Coronary artery (tissue), 2 donors: ENCODE measurements around the gene DAPL1.

Experiments used
- DNase-seq: peaks from one replicate; pipeline ENCODE4 v3.0.0-alpha.2; 2017; ENCODE audit warnings: low spot score
- H3K27ac ChIP-seq, 2 donors: fragments of 200-600 bp; sonication (generic); one replicate each; pipeline ENCODE4 v1.5.1; 2016 to 2019
- H3K4me3 ChIP-seq: fragments of 200-600 bp; sonication (generic); 2 replicates; pipeline ENCODE4 v1.5.1; 2016; ENCODE audit warnings: mild to moderate bottlenecking, moderate library complexity
- TF ChIP-seq, protein P1 (sequence below): fragments of 200-600 bp; sonication (generic); IDR thresholded peaks from one replicate; pipeline ENCODE4 v1.5.1; 2019; ENCODE audit warnings: antibody characterized with exemption

DAPL1 gene

GRCh38 chr2:158776231-158776630 is 18.9 kb upstream of the DAPL1 start:
- TF ChIP-seq, protein P1, sequence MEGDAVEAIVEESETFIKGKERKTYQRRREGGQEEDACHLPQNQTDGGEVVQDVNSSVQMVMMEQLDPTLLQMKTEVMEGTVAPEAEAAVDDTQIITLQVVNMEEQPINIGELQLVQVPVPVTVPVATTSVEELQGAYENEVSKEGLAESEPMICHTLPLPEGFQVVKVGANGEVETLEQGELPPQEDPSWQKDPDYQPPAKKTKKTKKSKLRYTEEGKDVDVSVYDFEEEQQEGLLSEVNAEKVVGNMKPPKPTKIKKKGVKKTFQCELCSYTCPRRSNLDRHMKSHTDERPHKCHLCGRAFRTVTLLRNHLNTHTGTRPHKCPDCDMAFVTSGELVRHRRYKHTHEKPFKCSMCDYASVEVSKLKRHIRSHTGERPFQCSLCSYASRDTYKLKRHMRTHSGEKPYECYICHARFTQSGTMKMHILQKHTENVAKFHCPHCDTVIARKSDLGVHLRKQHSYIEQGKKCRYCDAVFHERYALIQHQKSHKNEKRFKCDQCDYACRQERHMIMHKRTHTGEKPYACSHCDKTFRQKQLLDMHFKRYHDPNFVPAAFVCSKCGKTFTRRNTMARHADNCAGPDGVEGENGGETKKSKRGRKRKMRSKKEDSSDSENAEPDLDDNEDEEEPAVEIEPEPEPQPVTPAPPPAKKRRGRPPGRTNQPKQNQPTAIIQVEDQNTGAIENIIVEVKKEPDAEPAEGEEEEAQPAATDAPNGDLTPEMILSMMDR: no peak
- DNase-seq: no peak
- no peak overlapping the region for H3K4me3 ChIP-seq
- H3K27ac ChIP-seq: no peak overlapping the region

- TF ChIP-seq, protein P1: no peak
- no peak for DNase-seq
- Histone ChIP-seq H3K27ac (no peak overlapping the region), H3K4me3 (no peak overlapping the region)
These were observed 18.0 kb upstream of the DAPL1 start for GRCh38 chr2:158777077-158777476.

GRCh38 chr2:158778243-158778642 is 16.9 kb upstream of the DAPL1 start:
- DNase-seq: no peak
- H3K27ac ChIP-seq: no peak overlapping the region
- TF ChIP-seq, protein P1: no peak
- no peak overlapping the region for H3K4me3 ChIP-seq

DNA sequence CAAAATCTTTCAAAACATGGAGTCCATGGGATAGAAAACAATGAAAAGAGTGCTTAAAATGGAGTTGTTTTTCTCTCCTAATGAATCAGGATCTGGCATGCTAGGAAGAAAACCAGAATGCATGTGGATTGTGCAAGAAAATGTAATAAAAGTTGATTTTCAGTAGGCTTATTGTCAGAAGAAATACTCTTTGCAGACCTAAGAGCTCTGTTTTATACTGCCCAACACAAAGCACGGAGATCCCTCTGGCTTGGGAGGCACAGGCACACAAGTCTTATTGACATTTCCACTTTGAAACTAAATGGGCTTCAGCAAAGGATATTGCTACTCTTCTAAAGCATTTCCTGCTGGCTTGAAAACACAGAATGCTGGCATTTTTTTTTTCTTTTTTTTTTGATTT is 15.5 kb upstream of the DAPL1 start:
- TF ChIP-seq, protein P1: no peak
- no peak overlapping the region for H3K27ac ChIP-seq
- DNase-seq: no peak
- H3K4me3 ChIP-seq: no peak overlapping the region

DNA sequence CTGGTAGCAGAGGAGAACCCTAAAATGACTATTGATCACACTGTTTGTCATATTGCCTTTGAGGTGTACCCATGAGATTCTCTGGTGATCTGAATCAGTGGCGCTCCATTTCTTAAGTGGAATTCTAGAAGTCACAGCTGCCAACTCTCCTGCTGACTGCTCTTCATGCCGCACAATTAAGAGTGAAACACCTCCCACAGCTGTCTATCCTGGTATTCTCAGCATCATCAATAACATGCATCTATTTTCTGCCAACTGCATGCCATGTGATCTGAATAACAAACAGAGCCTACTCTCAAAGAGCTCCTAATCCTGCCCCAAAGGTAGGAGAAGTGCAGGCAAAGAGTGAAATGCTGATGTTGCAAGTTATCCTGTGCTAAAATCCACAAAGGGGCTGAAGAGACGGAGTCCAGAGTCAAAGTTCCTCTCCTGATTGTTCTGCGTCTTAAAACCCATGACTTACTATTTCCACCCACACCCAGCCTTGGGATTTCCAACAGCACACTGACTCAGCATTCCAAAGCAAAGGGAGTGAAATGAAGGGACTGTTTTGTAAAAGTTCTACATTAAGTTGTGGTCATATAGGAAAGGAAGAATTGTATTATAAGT is 13.7 kb upstream of the DAPL1 start:
- H3K27ac ChIP-seq: no peak overlapping the region
- no peak overlapping the region for H3K4me3 ChIP-seq
- no peak for DNase-seq
- TF ChIP-seq, protein P1: no peak

DNA sequence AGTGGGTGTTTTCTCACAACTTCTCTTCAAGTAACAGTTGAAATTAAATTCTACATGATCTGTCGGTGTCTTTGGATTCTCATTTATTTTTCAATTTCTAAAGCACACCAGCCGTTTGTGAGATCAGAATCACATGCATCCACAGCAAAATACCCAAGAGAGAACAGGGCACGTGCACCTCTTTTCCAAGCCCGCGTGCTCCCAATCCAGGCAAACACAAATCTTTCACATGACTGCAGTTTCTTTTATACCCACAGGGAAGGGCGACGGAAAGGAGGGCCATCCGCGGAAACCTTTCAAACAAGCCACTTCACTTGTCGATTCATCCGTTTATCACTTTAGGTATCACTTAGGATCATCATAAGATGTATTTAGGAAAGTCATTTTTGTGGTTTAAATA is 13.0 kb upstream of the DAPL1 start:
- DNase-seq: no peak
- H3K27ac ChIP-seq: no peak overlapping the region
- TF ChIP-seq, protein P1: no peak
- H3K4me3 ChIP-seq: no peak overlapping the region

DNA sequence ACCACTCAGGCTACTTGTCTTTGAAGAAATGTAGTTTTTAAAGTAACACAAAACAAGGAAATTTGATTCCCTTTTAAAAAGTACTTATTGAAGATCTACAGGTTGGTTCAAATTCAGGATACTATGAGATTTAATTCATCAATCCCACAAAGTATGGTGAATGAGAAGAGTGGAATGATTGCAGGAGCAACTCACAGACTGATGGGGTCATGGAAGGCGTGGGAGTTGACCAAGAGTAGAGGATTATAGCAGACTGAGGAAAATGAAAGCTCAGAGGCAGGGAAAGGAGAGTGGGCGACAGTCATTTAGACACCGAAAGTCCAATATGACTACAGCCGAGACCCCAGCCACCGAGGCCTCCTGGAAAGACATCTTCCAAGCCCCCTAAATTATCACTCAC is 12.5 kb upstream of the DAPL1 start:
- Histone ChIP-seq H3K4me3 (no peak overlapping the region), H3K27ac (no peak overlapping the region)
- TF ChIP-seq, protein P1: no peak
- DNase-seq: no peak
